HG03196 (cell line): ENCODE results near the gene MEIS2.

Experiments
- ATAC-seq: cut with Tn5 transposase; IDR thresholded peaks from one replicate; pipeline ENCODE4 v1.9.1; 2021; ENCODE audit not compliant: unreplicated experiment

Gene MEIS2

GRCh38 chr15:36938764-36939163, 161.6 kb downstream of the MEIS2 start:
- ATAC-seq, result no peak

- no peak for ATAC-seq
Observed at GRCh38 chr15:36938131-36938530, 162.2 kb downstream of the MEIS2 start.

GRCh38 chr15:36936613-36937012, 163.7 kb downstream of the MEIS2 start:
- no peak for ATAC-seq

- no peak for ATAC-seq
Observed at GRCh38 chr15:36933255-36933990, 166.9 kb downstream of the MEIS2 start.

DNA sequence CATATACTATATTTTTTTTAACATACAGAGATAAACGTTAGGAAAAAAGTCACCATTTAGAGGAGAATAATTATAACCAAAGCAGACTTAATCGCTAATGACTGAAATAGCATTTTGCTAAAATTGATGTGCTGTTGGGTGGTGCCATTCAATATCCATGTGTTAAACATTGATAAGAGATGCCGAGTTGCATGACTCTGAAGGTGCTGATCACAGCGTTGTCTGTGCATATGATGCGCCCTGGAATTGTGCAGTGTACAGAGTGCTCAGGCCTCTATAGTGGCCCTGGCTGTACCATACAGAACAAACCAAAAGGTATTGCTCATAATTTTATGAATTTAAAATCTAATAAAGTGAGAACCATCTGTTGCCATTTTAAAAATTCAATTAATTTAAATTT, 168.3 kb downstream of the MEIS2 start:
- ATAC-seq, result no peak

DNA sequence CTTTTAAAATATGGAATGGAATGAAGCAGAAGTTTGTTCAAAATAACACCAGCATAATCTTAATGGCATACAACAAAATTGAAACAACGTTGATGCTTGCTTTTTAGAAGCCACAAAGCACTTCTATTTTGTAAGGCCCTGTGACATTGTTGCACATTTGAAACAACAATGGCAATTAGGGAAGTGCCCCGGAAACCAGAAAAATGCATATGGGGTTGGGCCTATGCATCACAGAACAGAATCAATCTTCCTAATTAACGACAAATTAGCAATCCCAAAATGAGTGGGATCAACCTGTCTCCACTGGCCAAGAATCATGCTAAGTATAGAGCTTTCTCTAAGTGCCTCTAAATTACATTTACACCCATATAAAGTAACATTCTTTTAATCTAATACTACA, 168.9 kb downstream of the MEIS2 start:
- ATAC-seq, result no peak

DNA sequence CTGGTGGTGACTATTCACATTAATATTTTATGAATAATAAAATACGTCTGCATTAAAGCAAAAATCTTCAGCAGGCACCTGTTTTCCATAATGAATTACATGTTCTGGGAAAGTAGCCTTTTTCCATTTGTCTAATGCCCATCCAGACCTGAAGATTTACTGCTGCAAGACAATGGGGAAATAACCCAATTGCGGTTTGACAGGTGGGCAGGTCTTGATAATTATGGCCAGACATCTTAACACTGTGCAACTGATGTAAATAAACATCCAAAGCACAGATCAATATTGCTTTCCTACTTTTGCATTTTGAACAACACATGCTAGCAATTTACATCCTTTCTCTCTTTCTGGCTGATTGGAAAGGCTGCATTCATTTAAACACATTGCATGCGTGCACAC, 173.9 kb downstream of the MEIS2 start:
- no peak for ATAC-seq

DNA sequence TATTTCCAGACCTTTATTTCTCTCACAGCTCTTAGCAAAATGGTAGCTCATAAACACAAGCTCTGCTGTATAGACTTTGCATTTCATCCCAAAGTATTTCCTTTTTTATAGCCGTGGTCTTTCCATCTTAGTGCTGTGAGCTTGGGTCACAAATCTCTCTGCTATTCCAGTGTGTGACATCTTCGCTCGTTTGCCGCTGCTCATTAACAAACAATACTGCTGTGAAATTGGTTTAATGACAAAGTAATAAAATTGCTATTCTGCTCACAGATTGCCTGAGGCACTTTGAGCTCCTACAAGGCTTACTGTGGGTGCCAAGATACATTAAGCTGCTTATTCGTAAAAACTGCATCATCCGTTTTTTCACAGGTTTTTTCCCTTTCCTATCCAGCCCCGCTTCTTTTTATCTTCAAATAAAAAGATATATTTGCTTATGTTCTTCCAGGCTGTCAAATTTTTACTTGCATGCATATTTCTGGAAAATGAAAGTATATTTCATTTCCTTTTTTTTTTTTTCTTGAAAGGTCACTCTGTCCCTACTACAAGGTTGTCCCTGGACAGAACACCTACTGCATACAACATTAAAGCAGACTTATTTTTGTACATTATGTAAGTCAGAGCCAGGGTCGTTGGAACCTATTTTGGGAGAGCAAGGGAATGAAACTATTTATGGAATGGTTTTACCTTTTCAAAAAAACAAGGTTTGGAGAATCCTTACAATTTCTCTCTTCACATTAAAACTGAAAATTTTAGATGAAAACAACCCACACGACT, 174.5 kb downstream of the MEIS2 start:
- ATAC-seq, result no peak

DNA sequence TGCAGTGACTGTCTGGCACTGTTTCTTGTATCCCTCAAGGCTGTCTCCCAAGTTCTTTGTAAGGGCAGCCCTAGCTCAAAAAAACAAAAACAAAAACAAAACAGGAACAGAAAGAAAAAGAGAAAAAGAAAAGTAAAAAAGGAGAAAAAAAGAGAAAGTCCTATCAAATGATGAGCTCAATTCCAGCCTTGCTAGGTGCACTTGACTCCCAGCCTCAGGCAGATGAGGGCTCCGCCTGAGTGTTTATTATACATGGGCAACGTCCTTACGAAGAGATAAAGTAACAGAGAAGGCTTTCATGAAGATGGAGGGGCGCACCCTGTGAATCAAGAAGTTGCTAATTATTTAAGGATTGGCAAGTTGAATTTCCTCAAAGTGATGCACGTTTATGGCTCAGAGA, 175.3 kb downstream of the MEIS2 start:
- no peak for ATAC-seq

- no peak for ATAC-seq
Observed at GRCh38 chr15:36924034-36924433, 176.3 kb downstream of the MEIS2 start.

- ATAC-seq, result no peak
Observed at GRCh38 chr15:36921484-36922091, 178.8 kb downstream of the MEIS2 start.

DNA sequence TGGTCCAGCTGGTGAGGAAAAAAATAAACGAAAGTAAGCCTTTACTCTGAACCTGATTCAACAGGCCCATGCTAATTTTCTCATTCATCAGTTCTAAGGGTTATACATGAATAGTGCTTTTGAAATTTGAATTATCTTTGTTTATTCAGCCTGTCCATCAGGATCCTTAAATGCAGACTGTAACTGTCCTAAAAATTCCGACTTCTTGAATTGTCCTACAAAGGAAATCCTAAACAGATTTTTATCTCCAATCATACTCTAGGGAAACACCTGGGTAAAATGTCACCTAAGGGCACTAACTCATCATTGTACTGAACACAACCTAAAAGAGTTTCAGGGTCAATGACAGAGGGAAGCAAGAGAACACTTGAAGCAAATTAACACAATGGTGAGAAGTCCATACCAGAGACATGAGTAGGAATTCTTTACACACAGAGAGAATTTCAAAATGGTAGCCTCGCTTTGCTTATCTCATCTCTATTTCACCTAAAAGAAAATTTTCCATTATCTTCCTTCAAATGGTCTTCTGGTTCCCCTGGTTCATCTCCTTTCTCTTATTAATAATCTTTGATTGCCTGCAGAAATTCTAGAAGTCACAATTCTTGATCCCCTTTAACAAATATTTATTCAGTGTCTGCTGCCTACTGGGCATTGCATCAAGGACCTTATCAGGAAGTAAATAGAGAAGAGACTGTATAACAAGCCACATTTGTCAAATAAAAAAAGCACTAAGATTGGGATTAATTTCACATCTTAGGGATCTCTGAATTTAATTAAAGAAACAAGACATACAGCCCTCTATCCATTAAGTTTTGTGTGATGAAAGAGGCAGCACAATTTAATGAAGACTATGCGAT, 182.7 kb downstream of the MEIS2 start:
- no peak for ATAC-seq

- no peak for ATAC-seq
Observed at GRCh38 chr15:36914960-36915808, 185.2 kb downstream of the MEIS2 start.

DNA sequence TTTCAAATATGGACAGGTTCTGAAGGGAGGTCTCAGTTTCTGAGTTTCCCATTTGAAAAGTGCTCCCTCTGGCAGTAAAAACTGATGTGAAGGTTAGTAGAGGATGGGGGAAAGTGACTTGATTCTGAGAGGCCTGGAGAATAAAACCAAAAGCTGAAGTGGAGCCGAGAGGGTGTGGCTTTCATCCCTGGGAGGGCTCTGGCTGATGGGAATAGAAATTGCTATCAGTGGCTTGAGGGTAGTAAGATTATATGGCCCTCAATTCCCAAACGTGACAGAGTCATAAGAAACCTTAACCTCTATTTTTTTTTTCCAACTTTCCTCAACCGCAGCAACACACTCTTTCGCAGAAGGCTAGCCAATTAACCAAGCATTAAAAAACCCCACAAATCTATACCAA, 185.9 kb downstream of the MEIS2 start:
- ATAC-seq, result no peak

DNA sequence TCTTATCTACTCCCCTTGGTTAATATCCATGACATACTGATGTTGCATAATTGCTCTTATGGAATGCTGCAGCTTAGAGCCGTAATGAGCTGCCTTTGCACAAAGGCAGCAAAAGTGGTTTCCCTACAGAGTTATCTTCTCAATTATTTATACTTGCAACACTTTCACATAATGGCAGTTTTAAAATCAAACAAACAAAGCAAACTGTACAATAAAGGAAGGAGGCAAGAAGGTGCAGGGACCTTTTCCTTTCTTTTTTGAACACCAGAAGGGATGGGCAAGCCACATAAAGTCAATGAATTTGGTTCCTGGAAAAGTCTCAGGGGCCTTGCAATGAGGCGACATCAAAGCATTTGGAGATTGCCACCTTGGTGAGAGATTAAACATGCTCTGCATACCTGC, 188.0 kb downstream of the MEIS2 start:
- ATAC-seq, result no peak

DNA sequence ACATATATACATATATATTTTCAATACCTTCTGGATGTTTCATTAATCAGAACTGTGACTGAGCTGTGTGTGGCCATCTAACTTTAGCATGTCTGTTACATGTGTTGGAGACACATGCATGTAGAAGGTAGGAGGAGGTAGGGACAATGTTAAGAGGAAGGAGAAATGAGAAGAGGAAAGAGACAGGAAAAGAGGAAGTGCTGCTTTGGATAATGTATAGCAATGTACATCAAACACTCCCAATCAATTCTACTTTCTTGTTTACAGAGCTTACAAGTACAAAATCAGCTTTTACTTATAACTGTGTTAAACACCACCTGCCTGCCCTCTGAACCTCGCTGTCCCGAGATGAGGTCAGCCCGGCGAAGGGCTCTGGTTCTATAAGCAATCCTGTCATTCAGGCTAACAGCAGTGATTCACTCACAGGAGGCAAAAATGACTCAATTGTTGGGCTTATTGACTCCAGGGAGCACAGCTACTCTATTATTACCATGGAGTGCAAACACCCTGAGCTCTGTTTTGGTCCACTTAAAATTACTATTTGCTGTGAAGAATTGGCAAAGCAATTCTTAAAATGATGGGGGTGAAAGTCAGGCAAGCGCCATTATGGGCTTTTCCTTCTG, 188.9 kb downstream of the MEIS2 start:
- ATAC-seq, result no peak

- ATAC-seq, result no peak
Observed at GRCh38 chr15:36908991-36909390, 191.4 kb downstream of the MEIS2 start.

- ATAC-seq, result no peak
Observed at GRCh38 chr15:36907295-36907694, 193.1 kb downstream of the MEIS2 start.

DNA sequence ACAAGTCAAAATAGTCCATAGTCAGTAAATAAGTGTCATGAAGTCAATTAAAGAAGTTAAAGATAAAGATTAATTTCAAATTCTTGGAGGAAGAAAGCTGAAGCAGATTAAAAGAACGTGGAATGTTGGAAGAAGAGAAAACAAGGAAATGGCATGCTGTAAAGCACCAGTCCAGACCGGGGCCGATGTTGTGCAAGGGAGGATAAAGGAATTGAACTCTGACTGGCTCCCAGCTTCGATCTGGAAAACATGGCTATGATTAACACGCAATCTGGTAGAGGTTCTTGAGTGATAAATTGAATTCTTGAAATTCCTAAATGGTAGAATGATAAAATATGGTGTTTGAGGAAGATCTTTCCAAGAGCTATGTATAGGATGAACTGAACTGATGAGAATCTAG, 194.4 kb downstream of the MEIS2 start:
- no peak for ATAC-seq

DNA sequence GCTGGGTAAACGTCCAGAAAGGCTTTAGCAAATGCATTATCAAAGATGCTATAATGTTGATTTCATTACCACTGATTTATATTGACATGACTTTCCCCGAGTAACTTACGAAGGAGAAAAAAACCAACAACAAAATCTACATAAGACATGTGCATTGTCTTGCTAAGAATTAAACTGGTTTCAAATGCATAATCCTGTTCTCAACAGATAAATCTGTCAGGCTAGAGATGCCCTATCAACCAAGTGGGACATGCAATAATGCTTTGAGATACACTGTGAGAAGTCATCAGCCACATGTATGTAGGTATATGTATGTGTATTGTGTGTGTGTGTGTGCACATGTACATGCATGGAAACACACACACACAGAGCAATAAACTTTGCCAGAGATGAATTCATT, 195.6 kb downstream of the MEIS2 start:
- no peak for ATAC-seq
